Measurements from ENCODE around the gene PHF12.
A peak's percentile ranks its signal among the peaks of the same experiment; 100 is the strongest.

Gene PHF12

GRCh38 chr17:28957277-28957991 lies 6.1 kb upstream of the PHF12 start:
- in situ Hi-C loops (cut with HindIII; ENCODE audit: low pct_unique_long_range_greater_than_20kb, low sequenced_read_pairs): no loop called here
- no peak for DNase-seq (ENCODE audit: low read depth in 1 of 2, low spot score in 1 of 2)
- TF ChIP-seq JUND (IDR thresholded peaks at IDR 0.05; ENCODE audit: low read depth): no peak

GRCh38 chr17:28956861-28957260 lies 5.5 kb upstream of the PHF12 start:
- DNase-seq (ENCODE audit: low read depth in 1 of 2, low spot score in 1 of 2): no peak
- in situ Hi-C loops (cut with HindIII; ENCODE audit: low pct_unique_long_range_greater_than_20kb, low sequenced_read_pairs): no loop called here
- no peak for TF ChIP-seq JUND (IDR thresholded peaks at IDR 0.05; ENCODE audit: low read depth)

GRCh38 chr17:28956112-28956511 lies 4.8 kb upstream of the PHF12 start:
- DNase-seq (ENCODE audit: low read depth in 1 of 2, low spot score in 1 of 2): no peak
- no peak for TF ChIP-seq JUND (IDR thresholded peaks at IDR 0.05; ENCODE audit: low read depth)
- in situ Hi-C loops (cut with HindIII; ENCODE audit: low pct_unique_long_range_greater_than_20kb, low sequenced_read_pairs): no loop called here

GRCh38 chr17:28955408-28955807 lies 4.1 kb upstream of the PHF12 start:
- DNase-seq (ENCODE audit: low read depth in 1 of 2, low spot score in 1 of 2): no peak
- in situ Hi-C loops (cut with HindIII; ENCODE audit: low pct_unique_long_range_greater_than_20kb, low sequenced_read_pairs): no loop called here
- no peak for TF ChIP-seq JUND (IDR thresholded peaks at IDR 0.05; ENCODE audit: low read depth)

GRCh38 chr17:28954886-28955285 lies 3.6 kb upstream of the PHF12 start:
- in situ Hi-C loops (cut with HindIII; ENCODE audit: low pct_unique_long_range_greater_than_20kb, low sequenced_read_pairs): no loop called here
- no peak for DNase-seq (ENCODE audit: low read depth in 1 of 2, low spot score in 1 of 2)
- no peak for TF ChIP-seq JUND (IDR thresholded peaks at IDR 0.05; ENCODE audit: low read depth)

- no peak for TF ChIP-seq JUND (IDR thresholded peaks at IDR 0.05; ENCODE audit: low read depth)
- peak in 1 of 2 experiments; percentile 60 for DNase-seq (ENCODE audit: low read depth in 1 of 2, low spot score in 1 of 2)
- in situ Hi-C loops (cut with HindIII; ENCODE audit: low pct_unique_long_range_greater_than_20kb, low sequenced_read_pairs): no loop called here
These were observed 2.3 kb upstream of the PHF12 start for GRCh38 chr17:28953444-28954118.

- peak; percentile 94 to 100 for DNase-seq (ENCODE audit: low read depth in 1 of 2, low spot score in 1 of 2)
- in situ Hi-C loops (cut with HindIII; ENCODE audit: low pct_unique_long_range_greater_than_20kb, low sequenced_read_pairs): no loop called here
- TF ChIP-seq JUND (IDR thresholded peaks at IDR 0.05; ENCODE audit: low read depth): no peak
These were observed 965 bp upstream of the PHF12 start for GRCh38 chr17:28951991-28952975.

GRCh38 chr17:28950752-28951427 lies 428 bp downstream of the PHF12 start:
- DNase-seq (ENCODE audit: low read depth in 1 of 2, low spot score in 1 of 2): no peak
- in situ Hi-C loops (cut with HindIII; ENCODE audit: low pct_unique_long_range_greater_than_20kb, low sequenced_read_pairs): no loop called here
- TF ChIP-seq JUND (IDR thresholded peaks at IDR 0.05; ENCODE audit: low read depth): no peak

- peak in 1 of 2 experiments; percentile 42 for DNase-seq (ENCODE audit: low read depth in 1 of 2, low spot score in 1 of 2)
- no peak for TF ChIP-seq JUND (IDR thresholded peaks at IDR 0.05; ENCODE audit: low read depth)
- in situ Hi-C loops (cut with HindIII; ENCODE audit: low pct_unique_long_range_greater_than_20kb, low sequenced_read_pairs): no loop called here
These were observed 1.1 kb downstream of the PHF12 start for GRCh38 chr17:28950017-28950751.

- DNase-seq (ENCODE audit: low read depth in 1 of 2, low spot score in 1 of 2): peak; percentile 44 to 83
- no peak for TF ChIP-seq JUND (IDR thresholded peaks at IDR 0.05; ENCODE audit: low read depth)
- in situ Hi-C loops (cut with HindIII; ENCODE audit: low pct_unique_long_range_greater_than_20kb, low sequenced_read_pairs): no loop called here
These were observed 1.9 kb downstream of the PHF12 start for GRCh38 chr17:28949185-28950016.

DNA sequence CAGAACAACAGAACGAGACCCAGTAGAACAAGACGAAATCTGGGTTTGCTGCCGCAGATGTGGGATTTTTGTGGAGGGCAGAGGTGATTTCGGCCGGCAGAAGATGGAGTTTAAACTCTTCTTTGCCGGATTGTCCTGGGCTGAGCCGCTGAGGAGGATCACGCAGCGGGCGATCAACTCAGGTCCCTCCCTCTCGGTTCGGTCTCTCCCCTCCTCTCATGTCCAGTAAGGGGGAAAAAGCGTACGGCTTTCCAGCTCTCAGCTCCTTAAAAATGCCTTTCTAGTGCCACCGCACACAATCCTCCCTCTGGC lies 2.5 kb downstream of the PHF12 start:
- in situ Hi-C loops (cut with HindIII; ENCODE audit: low pct_unique_long_range_greater_than_20kb, low sequenced_read_pairs): no loop called here
- no peak for TF ChIP-seq JUND (IDR thresholded peaks at IDR 0.05; ENCODE audit: low read depth)
- DNase-seq (ENCODE audit: low read depth in 1 of 2, low spot score in 1 of 2): no peak

All from T47D (cell line).